Endothelial cell of umbilical vein (primary cell): Measurements from ENCODE around the gene ADH1C.
"Not testable (repeated sequence)": the region's sequence is repeated elsewhere in the genome, so short reads cannot be mapped to it uniquely, and the experiment has no call there.

ENCODE experiments used
- JUN ChIP-seq: IDR thresholded peaks from 2 replicates; pipeline ENCODE4 v1.6.1; 2011; ENCODE audit warnings: borderline replicate concordance, low read depth; ENCODE audit not compliant: insufficient read length, insufficient read depth
- POLR2A ChIP-seq: IDR thresholded peaks from 2 replicates; pipeline ENCODE4 v1.6.1; 2012; ENCODE audit warnings: low read depth, mild to moderate bottlenecking, control low read depth, low read length
- TF ChIP-seq, protein P1 (sequence below), 2 donors: IDR thresholded peaks; 1 replicate in 1 of 2; 2 replicates in 1 of 2; pipeline ENCODE4 v1.5.1; 2011; ENCODE audit warnings: low read length in 2 of 2, mild to moderate bottlenecking in 2 of 2, moderate library complexity in 2 of 2, control low read depth in 1 of 2, inconsistent platforms in 1 of 2, low read depth in 1 of 2; ENCODE audit not compliant: insufficient read depth in 1 of 2; ENCODE audit errors: extremely low read depth in 1 of 2
- TF ChIP-seq, protein P2 (sequence below): IDR thresholded peaks from 2 replicates; pipeline ENCODE4 v1.6.1; 2011; ENCODE audit not compliant: insufficient read depth, insufficient read length

DNA sequence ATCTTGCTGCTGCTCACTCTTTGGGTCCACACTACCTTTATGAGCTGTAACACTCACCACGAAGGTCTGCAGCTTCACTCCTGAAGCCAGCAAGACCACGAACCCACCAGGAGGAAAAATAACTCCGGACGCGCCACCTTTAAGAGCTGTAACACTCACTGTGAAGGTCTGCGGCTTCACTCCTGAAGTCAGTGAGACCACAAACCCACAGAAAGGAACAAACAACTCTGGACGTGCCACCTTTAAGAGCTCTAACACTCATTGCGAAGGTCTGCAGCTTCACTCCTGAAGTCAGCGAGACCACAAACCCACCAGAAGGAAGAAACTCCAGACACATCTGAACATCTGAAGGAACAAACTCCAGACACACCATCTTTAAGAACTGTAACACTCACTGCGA, 3.6 kb upstream of the ADH1C start:
- TF ChIP-seq, protein P1, sequence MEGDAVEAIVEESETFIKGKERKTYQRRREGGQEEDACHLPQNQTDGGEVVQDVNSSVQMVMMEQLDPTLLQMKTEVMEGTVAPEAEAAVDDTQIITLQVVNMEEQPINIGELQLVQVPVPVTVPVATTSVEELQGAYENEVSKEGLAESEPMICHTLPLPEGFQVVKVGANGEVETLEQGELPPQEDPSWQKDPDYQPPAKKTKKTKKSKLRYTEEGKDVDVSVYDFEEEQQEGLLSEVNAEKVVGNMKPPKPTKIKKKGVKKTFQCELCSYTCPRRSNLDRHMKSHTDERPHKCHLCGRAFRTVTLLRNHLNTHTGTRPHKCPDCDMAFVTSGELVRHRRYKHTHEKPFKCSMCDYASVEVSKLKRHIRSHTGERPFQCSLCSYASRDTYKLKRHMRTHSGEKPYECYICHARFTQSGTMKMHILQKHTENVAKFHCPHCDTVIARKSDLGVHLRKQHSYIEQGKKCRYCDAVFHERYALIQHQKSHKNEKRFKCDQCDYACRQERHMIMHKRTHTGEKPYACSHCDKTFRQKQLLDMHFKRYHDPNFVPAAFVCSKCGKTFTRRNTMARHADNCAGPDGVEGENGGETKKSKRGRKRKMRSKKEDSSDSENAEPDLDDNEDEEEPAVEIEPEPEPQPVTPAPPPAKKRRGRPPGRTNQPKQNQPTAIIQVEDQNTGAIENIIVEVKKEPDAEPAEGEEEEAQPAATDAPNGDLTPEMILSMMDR (IDR thresholded peaks at IDR 0.05; ENCODE audit: extremely low read depth in 1 of 2, insufficient read depth in 1 of 2, low read depth in 1 of 2, low read length in 2 of 2) = not testable (repeated sequence)
- TF ChIP-seq POLR2A, JUN: not testable (repeated sequence)
- TF ChIP-seq, protein P2, sequence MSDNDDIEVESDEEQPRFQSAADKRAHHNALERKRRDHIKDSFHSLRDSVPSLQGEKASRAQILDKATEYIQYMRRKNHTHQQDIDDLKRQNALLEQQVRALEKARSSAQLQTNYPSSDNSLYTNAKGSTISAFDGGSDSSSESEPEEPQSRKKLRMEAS = not testable (repeated sequence)
